Panc1 (cell line): ENCODE measurements around the gene SOS2. TPM values are rescaled to one million over a fixed set of nuclear protein-coding genes. Genes with fewer than 3 reads are reported as not detected.

ENCODE experiments used
- ATAC-seq: fragments of 200-7000 bp; cut with Tn5 transposase; 2 replicates; pipeline ENCODE4 v1.9.1; 2020; ENCODE audit warnings: mild to moderate bottlenecking, moderate library complexity
- BruUV-seq: library from RNA; stranded (reverse); fragments of 400-500 nt; replicated peaks from 2 replicates; lab custom pipeline; 2021; lab: Mats Ljungman, UMichigan
- CTCF ChIA-PET: fragments of 300-600 bp; sonication (Branson Sonifier 250); formaldehyde crosslinking; loops from one replicate; lab custom pipeline; 2022; ENCODE audit warnings: antibody characterized with exemption; lab: Charles Lee
- POLR2A ChIA-PET: fragments of 300-600 bp; sonication (Branson Sonifier 250); formaldehyde crosslinking; loops from one replicate; lab custom pipeline; 2022; ENCODE audit warnings: antibody characterized with exemption; lab: Charles Lee
- DNase-seq: peaks from one replicate; pipeline ENCODE4 v3.0.0-alpha.2; 2010; ENCODE audit warnings: low read depth, low spot score
- H3K27ac ChIP-seq: 2 replicates; pipeline ENCODE4 v1.5.1; 2011; ENCODE audit warnings: mild to moderate bottlenecking, low read length, inconsistent platforms
- H3K27me3 ChIP-seq: fragments of 200-500 bp; sonication (Bioruptor generic); 2 replicates; pipeline ENCODE4 v1.6.0; 2014; ENCODE audit warnings: low read length, inconsistent platforms; ENCODE audit not compliant: control insufficient read depth, insufficient read depth
- H3K36me3 ChIP-seq: fragments of 200-500 bp; sonication (Bioruptor generic); 2 replicates; pipeline ENCODE4 v1.5.1; 2014; ENCODE audit warnings: inconsistent platforms, mild to moderate bottlenecking, low read length, moderate library complexity; ENCODE audit not compliant: control insufficient read depth, insufficient read depth
- H3K4me1 ChIP-seq: 2 replicates; pipeline ENCODE4 v1.5.1; 2011; ENCODE audit warnings: inconsistent platforms, mild to moderate bottlenecking, low read length, moderate library complexity; ENCODE audit not compliant: control insufficient read depth, insufficient read depth
- H3K4me3 ChIP-seq, 2 experiments: 2 replicates each; pipeline ENCODE4 v1.5.1; 2011 to 2012; ENCODE audit warnings: low read depth in 2 of 2, low read length in 2 of 2, mild to moderate bottlenecking in 2 of 2, inconsistent platforms in 1 of 2, moderate library complexity in 1 of 2
- H3K9me3 ChIP-seq: fragments of 200-500 bp; sonication (Bioruptor generic); 2 replicates; pipeline ENCODE4 v1.5.1; 2014; ENCODE audit warnings: low read depth, mild to moderate bottlenecking, inconsistent platforms, low read length, moderate library complexity; ENCODE audit not compliant: control insufficient read depth, insufficient read depth
- CTCF ChIP-seq: fragments of 450-650 bp; IDR thresholded peaks from 2 replicates; pipeline ENCODE4 v1.5.1; 2017; ENCODE audit warnings: mild to moderate bottlenecking
- POLR2AphosphoS5 ChIP-seq: IDR thresholded peaks from 2 replicates; pipeline ENCODE4 v1.6.1; 2012; ENCODE audit warnings: mild to moderate bottlenecking, low read depth, low read length, moderate library complexity
- REST ChIP-seq, 2 experiments: IDR thresholded peaks; 2 replicates each; pipeline ENCODE4 v1.6.1; 2011 to 2012; ENCODE audit warnings: low read depth in 2 of 2, control low read depth in 1 of 2, low read length in 1 of 2, mild to moderate bottlenecking in 1 of 2, moderate library complexity in 1 of 2; ENCODE audit not compliant: insufficient read depth in 1 of 2
- SIN3A ChIP-seq: IDR thresholded peaks from 2 replicates; pipeline ENCODE4 v1.6.1; 2012; ENCODE audit warnings: low read depth, mild to moderate bottlenecking, low read length, moderate library complexity, borderline replicate concordance; ENCODE audit not compliant: insufficient read depth
- TCF7L2 ChIP-seq: IDR thresholded peaks from 2 replicates; pipeline ENCODE4 v1.6.1; 2011; ENCODE audit warnings: mild to moderate bottlenecking, low read depth, low read length, inconsistent platforms
- in situ Hi-C: cut with HindIII; loops from 2 replicates; pipeline ENCODE4 v1.10.0; 2016; ENCODE audit warnings: low sequenced_read_pairs, low pct_unique_long_range_greater_than_20kb
- intact Hi-C: fragments of 100-400 bp; cut with micrococcal nuclease; formaldehyde crosslinking; loops from one replicate; pipeline ENCODE4 v1.10.0; 2022; ENCODE audit not compliant: unreplicated experiment
- total RNA-seq: library from RNA; stranded (reverse); gene quantifications from one replicate; pipeline ENCODE4 v1.2.1, GENCODE V29; 2021; ENCODE audit not compliant: unreplicated experiment

The SOS2 gene
- total RNA-seq, 1 experiment from 2014 or later = 21.2 TPM

GRCh38 chr14:50156111-50156510, 75.3 kb downstream of the SOS2 start:
- in situ Hi-C loops = no loop called here
- BruUV-seq = no TSS peak
- CTCF ChIA-PET = interaction anchor here (0.6 kb wide), 1 partner anchor 130 kb away, joined by 8 read pairs; no protein-coding TSS in a partner anchor

GRCh38 chr14:50148799-50149198, 82.6 kb downstream of the SOS2 start:
- Histone ChIP-seq H3K36me3 (peaks cover 2% of the 10 kb centered on the region; the same call in 1 of the 2 replicates), H3K9me3 (no peaks in the 10 kb centered on the region), H3K4me3 (no peak overlapping the region), H3K27ac (no peak overlapping the region), H3K4me1 (no peaks in the 10 kb centered on the region), H3K27me3 (no peaks in the 10 kb centered on the region)
- no TSS peak for BruUV-seq
- intact Hi-C loops = no loop called here
- ATAC-seq = no peak
- DNase-seq = no peak
- no peak for TF ChIP-seq REST (IDR thresholded peaks at IDR 0.05; ENCODE audit: insufficient read depth in 1 of 2, low read depth in 2 of 2, low read length in 1 of 2)
- no peak for TF ChIP-seq SIN3A
- TF ChIP-seq CTCF = no peak
- no peak for TF ChIP-seq POLR2AphosphoS5
- no peak for TF ChIP-seq TCF7L2
- POLR2A ChIA-PET = no interaction called here
- in situ Hi-C loops = no loop called here
- CTCF ChIA-PET = no interaction called here

More at GRCh38 chr14:50156111-50156510, 75.3 kb downstream of the SOS2 start:
- Histone ChIP-seq H3K9me3 (no peaks in the 10 kb centered on the region), H3K27ac (no peak overlapping the region), H3K4me3 (no peak overlapping the region), H3K27me3 (no peaks in the 10 kb centered on the region), H3K4me1 (no peaks in the 10 kb centered on the region), H3K36me3 (peaks cover 2% of the 10 kb centered on the region; the same call in 1 of the 2 replicates)
- intact Hi-C loops = no loop called here
- DNase-seq (no peak), ATAC-seq (no peak)
- no peak for TF ChIP-seq REST (IDR thresholded peaks at IDR 0.05; ENCODE audit: insufficient read depth in 1 of 2, low read depth in 2 of 2, low read length in 1 of 2)
- TF ChIP-seq SIN3A = no peak
- no peak for TF ChIP-seq TCF7L2
- TF ChIP-seq CTCF = no peak
- TF ChIP-seq POLR2AphosphoS5 = no peak
- POLR2A ChIA-PET = no interaction called here
